ENCODE results near the gene IBTK. TPM values are rescaled to one million over a fixed set of nuclear protein-coding genes. Genes with fewer than 3 reads are reported as not detected.

IBTK gene
- total and polyA plus RNA-seq, 2 of the 4 experiments (the other 2 are of a cell fraction) = 9.7 to 45.0 TPM

- BruUV-seq (replicated peaks) = no TSS peak
- ATAC-seq (ENCODE audit: low read depth) (no peak), DNase-seq (no peak)
- no peak overlapping the region for H3K56ac ChIP-seq (ENCODE audit: extremely low read depth, insufficient read depth, low read length)
- H3K4me3 ChIP-seq (ENCODE audit: insufficient read depth, low read depth, low read length) = no peak overlapping the region
- no peak overlapping the region for H3K18ac ChIP-seq (ENCODE audit: low read depth, low read length)
- peaks cover 17% of the 10 kb centered on the region for H3K36me3 ChIP-seq (ENCODE audit: control insufficient read depth, insufficient read depth, low read length)
- no peak overlapping the region for H2AK5ac ChIP-seq (ENCODE audit: low read depth, low read length)
- ChIA-PET POLR2A (ENCODE audit: unreplicated experiment) (no interaction called here), CTCF (no interaction called here)
- H2BK20ac ChIP-seq (ENCODE audit: low read depth, low read length) = no peak overlapping the region
- H4K91ac ChIP-seq (ENCODE audit: insufficient read depth, low read depth, low read length) = no peak overlapping the region
- H2AK9ac ChIP-seq (replicated peaks; ENCODE audit: low read depth, low read length, poor library complexity) = no peak overlapping the region
- no peak overlapping the region; a peak in 1 of 4 replicates for H4K8ac ChIP-seq (ENCODE audit: low read depth in 2 of 2, low read length in 2 of 2)
- H3K9me1 ChIP-seq (ENCODE audit: insufficient read depth, low read length) = no peaks in the 10 kb centered on the region; the same call in 1 of the 2 replicates
- H4K5ac ChIP-seq (ENCODE audit: low read depth, low read length) = no peak overlapping the region
- H3K79me1 ChIP-seq (ENCODE audit: low read depth in 1 of 2, low read length in 2 of 2) = no peaks in the 10 kb centered on the region
- no peak overlapping the region for H3K4me2 ChIP-seq (ENCODE audit: low read depth, low read length)
- no peak overlapping the region for H2BK120ac ChIP-seq (ENCODE audit: low read depth, low read length)
- H3K4me1 ChIP-seq (ENCODE audit: control insufficient read depth, insufficient read depth, low read length) = no peaks in the 10 kb centered on the region
- H2BK5ac ChIP-seq (ENCODE audit: low read depth, low read length, poor library complexity, severe bottlenecking) = no peak overlapping the region
- no CpG with 5 or more reads among the region's 2 CpGs for WGBS, 2 experiments (ENCODE audit: extremely low coverage in 2 of 2, insufficient read length in 1 of 2)
- no peaks in the 10 kb centered on the region for H3K27me3 ChIP-seq (ENCODE audit: control insufficient read depth, insufficient read depth, low read length)
- dilution Hi-C loops (cut with HindIII; ENCODE audit: low sequenced_read_pairs, unreplicated experiment) (no loop called here), in situ Hi-C loops (cut with MboI; ENCODE audit: low sequenced_read_pairs) (no loop called here), intact Hi-C loops (cut with micrococcal nuclease) (no loop called here)
- no peak overlapping the region for H2BK15ac ChIP-seq (ENCODE audit: low read depth, low read length)
- H4K20me1 ChIP-seq (ENCODE audit: insufficient read depth, low read length) = no peaks in the 10 kb centered on the region
- H2AFZ ChIP-seq (replicated peaks; ENCODE audit: low read length, poor library complexity) = no peak overlapping the region
- no peaks in the 10 kb centered on the region for H3K9me3 ChIP-seq (ENCODE audit: control insufficient read depth, insufficient read depth, low read length)
- no peak overlapping the region for H3K23ac ChIP-seq (ENCODE audit: low read depth, low read length)
- H3K9ac ChIP-seq (ENCODE audit: low read depth, low read length) = no peak overlapping the region
- H3K4ac ChIP-seq (ENCODE audit: low read depth, low read length) = no peak overlapping the region
- H3K14ac ChIP-seq (replicated peaks; ENCODE audit: low read depth, low read length) = no peak overlapping the region
- H3K27ac ChIP-seq (ENCODE audit: insufficient read depth, low read length) = no peak overlapping the region
- no peak for TF ChIP-seq SMC3 (IDR thresholded peaks at IDR 0.05; ENCODE audit: low read depth, low read length)
- no peak for TF ChIP-seq FOS (IDR thresholded peaks at IDR 0.05; ENCODE audit: low read depth, low read length)
- TF ChIP-seq BHLHE40 (IDR thresholded peaks at IDR 0.05; ENCODE audit: low read depth, low read length) = no peak
- TF ChIP-seq POLR2A (IDR thresholded peaks at IDR 0.05; ENCODE audit: low read depth, low read length) = no peak
- TF ChIP-seq CEBPB (IDR thresholded peaks at IDR 0.05; ENCODE audit: low read depth, low read length) = no peak
- no peak for TF ChIP-seq RCOR1 (IDR thresholded peaks at IDR 0.05; ENCODE audit: insufficient replicate concordance, low read length)
- no peak for TF ChIP-seq MAFK (IDR thresholded peaks at IDR 0.05; ENCODE audit: low read depth, low read length)
- TF ChIP-seq CHD1 (IDR thresholded peaks at IDR 0.05; ENCODE audit: low read depth, low read length) = no peak
- no peak for TF ChIP-seq MXI1 (IDR thresholded peaks at IDR 0.05; ENCODE audit: borderline replicate concordance, low read depth, low read length)
- no peak for TF ChIP-seq USF2 (IDR thresholded peaks at IDR 0.05; ENCODE audit: low read depth, low read length)
- no peak for TF ChIP-seq RAD21 (IDR thresholded peaks at IDR 0.05; ENCODE audit: low read length)
Measured at GRCh38 chr6:82169138-82169876, 78.2 kb downstream of the IBTK start.

All from IMR-90 (cell line).